ENCODE measurements around the gene GPR55. TPM values are rescaled to one million over a fixed set of nuclear protein-coding genes. Genes with fewer than 3 reads are reported as not detected.
A peak's percentile ranks its signal among the peaks of the same experiment; 100 is the strongest.

The GPR55 gene
- total RNA-seq, 1 experiment from 2014 or later: not detected

- RAD21 ChIA-PET (ENCODE audit: low non-redundant PET in 1 of 2, low total read pairs in 2 of 2, uncharacterized antibody in 2 of 2, unreplicated experiment in 2 of 2): no interaction called here
- no peaks in the 10 kb centered on the region for H3K79me2 ChIP-seq (ENCODE audit: insufficient read depth, low read length)
- POLR2A ChIA-PET: no interaction called here
- CTCF ChIA-PET: no interaction called here
- no TSS peak for BruUV-seq (replicated peaks)
- no peak overlapping the region for H3K4me2 ChIP-seq (ENCODE audit: low read length)
- no peak for TF ChIP-seq JUND (IDR thresholded peaks at IDR 0.05)
- peaks cover 0 to 14% of the 10 kb centered on the region in 2 experiments; a peak in 3 of 4 replicates for H3K4me1 ChIP-seq (ENCODE audit: control insufficient read depth in 1 of 2, insufficient read depth in 2 of 2, low read length in 2 of 2)
- no peak overlapping the region for H3K9ac ChIP-seq (ENCODE audit: low read length)
- no peaks in the 10 kb centered on the region for H3K9me3 ChIP-seq (ENCODE audit: control insufficient read depth in 1 of 2, insufficient read depth in 1 of 2, low read depth in 1 of 2, low read length in 2 of 2)
- no peaks in the 10 kb centered on the region for H3K9me2 ChIP-seq (ENCODE audit: insufficient read depth)
- H3K4me3 ChIP-seq (replicated peaks in 1 of 2; ENCODE audit: low read depth in 1 of 2, low read length in 2 of 2): no peak overlapping the region
- no peaks in the 10 kb centered on the region for H3K27me3 ChIP-seq (ENCODE audit: insufficient read depth, low read length)
- DNase-seq (ENCODE audit: low read depth, low spot score) (no peak), ATAC-seq (no peak)
- H3K36me3 ChIP-seq (ENCODE audit: control insufficient read depth in 1 of 2, insufficient read depth in 2 of 2, low read length in 2 of 2): no peaks in the 10 kb centered on the region
- H3K27ac ChIP-seq (ENCODE audit: low read depth, low read length): no peak overlapping the region
- intact Hi-C loops (cut with micrococcal nuclease): no loop called here
- no peaks in the 10 kb centered on the region for H4K20me1 ChIP-seq (ENCODE audit: insufficient read depth)
- no peak overlapping the region for H2AFZ ChIP-seq (ENCODE audit: low read depth, low read length, poor library complexity, severe bottlenecking)
Observed at GRCh38 chr2:230955163-230955737, 30.2 kb upstream of the GPR55 start.

GRCh38 chr2:230954746-230955145 is 29.7 kb upstream of the GPR55 start:
- Histone ChIP-seq H3K79me2 (ENCODE audit: insufficient read depth, low read length) (no peaks in the 10 kb centered on the region), H3K4me1 (ENCODE audit: control insufficient read depth in 1 of 2, insufficient read depth in 2 of 2, low read length in 2 of 2) (peaks cover 0 to 14% of the 10 kb centered on the region in 2 experiments; a peak in 3 of 4 replicates), H2AFZ (ENCODE audit: low read depth, low read length, poor library complexity, severe bottlenecking) (peak overlapping the region; percentile 72), H3K9ac (ENCODE audit: low read length) (no peak overlapping the region), H3K9me2 (ENCODE audit: insufficient read depth) (no peaks in the 10 kb centered on the region), H3K9me3 (ENCODE audit: control insufficient read depth in 1 of 2, insufficient read depth in 1 of 2, low read depth in 1 of 2, low read length in 2 of 2) (no peaks in the 10 kb centered on the region), H3K36me3 (ENCODE audit: control insufficient read depth in 1 of 2, insufficient read depth in 2 of 2, low read length in 2 of 2) (no peaks in the 10 kb centered on the region), H3K4me2 (ENCODE audit: low read length) (no peak overlapping the region), H3K27ac (ENCODE audit: low read depth, low read length) (no peak overlapping the region), H3K4me3 (replicated peaks in 1 of 2; ENCODE audit: low read depth in 1 of 2, low read length in 2 of 2) (no peak overlapping the region), H3K27me3 (ENCODE audit: insufficient read depth, low read length) (no peaks in the 10 kb centered on the region), H4K20me1 (ENCODE audit: insufficient read depth) (no peaks in the 10 kb centered on the region)
- DNase-seq (ENCODE audit: low read depth, low spot score): no peak
- BruUV-seq (replicated peaks): no TSS peak
- ATAC-seq: no peak
- intact Hi-C loops (cut with micrococcal nuclease): no loop called here
- ChIA-PET CTCF (no interaction called here), RAD21 (ENCODE audit: low non-redundant PET in 1 of 2, low total read pairs in 2 of 2, uncharacterized antibody in 2 of 2, unreplicated experiment in 2 of 2) (no interaction called here), POLR2A (no interaction called here)
- TF ChIP-seq RAD21 (IDR thresholded peaks at IDR 0.05; ENCODE audit: low read depth): no peak
- no peak for TF ChIP-seq ZFX (IDR thresholded peaks at IDR 0.05)
- no peak for TF ChIP-seq JUND (IDR thresholded peaks at IDR 0.05)
- no peak for TF ChIP-seq REST (IDR thresholded peaks at IDR 0.05; ENCODE audit: low read depth)
- TF ChIP-seq, protein P1, sequence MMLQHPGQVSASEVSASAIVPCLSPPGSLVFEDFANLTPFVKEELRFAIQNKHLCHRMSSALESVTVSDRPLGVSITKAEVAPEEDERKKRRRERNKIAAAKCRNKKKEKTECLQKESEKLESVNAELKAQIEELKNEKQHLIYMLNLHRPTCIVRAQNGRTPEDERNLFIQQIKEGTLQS (IDR thresholded peaks at IDR 0.05): no peak
- TF ChIP-seq, protein P2, sequence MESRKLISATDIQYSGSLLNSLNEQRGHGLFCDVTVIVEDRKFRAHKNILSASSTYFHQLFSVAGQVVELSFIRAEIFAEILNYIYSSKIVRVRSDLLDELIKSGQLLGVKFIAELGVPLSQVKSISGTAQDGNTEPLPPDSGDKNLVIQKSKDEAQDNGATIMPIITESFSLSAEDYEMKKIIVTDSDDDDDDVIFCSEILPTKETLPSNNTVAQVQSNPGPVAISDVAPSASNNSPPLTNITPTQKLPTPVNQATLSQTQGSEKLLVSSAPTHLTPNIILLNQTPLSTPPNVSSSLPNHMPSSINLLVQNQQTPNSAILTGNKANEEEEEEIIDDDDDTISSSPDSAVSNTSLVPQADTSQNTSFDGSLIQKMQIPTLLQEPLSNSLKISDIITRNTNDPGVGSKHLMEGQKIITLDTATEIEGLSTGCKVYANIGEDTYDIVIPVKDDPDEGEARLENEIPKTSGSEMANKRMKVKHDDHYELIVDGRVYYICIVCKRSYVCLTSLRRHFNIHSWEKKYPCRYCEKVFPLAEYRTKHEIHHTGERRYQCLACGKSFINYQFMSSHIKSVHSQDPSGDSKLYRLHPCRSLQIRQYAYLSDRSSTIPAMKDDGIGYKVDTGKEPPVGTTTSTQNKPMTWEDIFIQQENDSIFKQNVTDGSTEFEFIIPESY (IDR thresholded peaks at IDR 0.05; ENCODE audit: extremely low read depth, insufficient replicate concordance, low read length): no peak
- no peak for TF ChIP-seq SIN3A (IDR thresholded peaks at IDR 0.05; ENCODE audit: low read depth)
- TF ChIP-seq POLR2A (IDR thresholded peaks at IDR 0.05; ENCODE audit: borderline replicate concordance, extremely low read depth, insufficient read depth, insufficient read length): no peak
- TF ChIP-seq ZNF274 (IDR thresholded peaks at IDR 0.05; ENCODE audit: low read depth, low read length): no peak
- TF ChIP-seq EZH2phosphoT487 (IDR thresholded peaks at IDR 0.05; ENCODE audit: borderline replicate concordance): no peak
- TF ChIP-seq EGR1 (IDR thresholded peaks at IDR 0.05; ENCODE audit: low read depth): no peak
- TF ChIP-seq TCF7L2 (IDR thresholded peaks at IDR 0.05; ENCODE audit: borderline replicate concordance, extremely low read depth, insufficient read depth, insufficient read length): no peak

All from HCT116 (cell line).